T-cell (primary cell): ENCODE measurements around the gene MCM8. TPM values are rescaled to one million over a fixed set of nuclear protein-coding genes. Genes with fewer than 3 reads are reported as not detected.

Experiments used
- ATAC-seq, 4 experiments: fragments of 200-7000 bp in 3 of 4; fragments of 150-1000 bp in 1 of 4; cut with Tn5 transposase; replicated peaks in 1 of 4; 1 replicate in 3 of 4; 2 replicates in 1 of 4; pipeline ENCODE4 v1.10.0; 2021; ENCODE audit warnings: moderate library complexity in 3 of 4, mild to moderate bottlenecking in 2 of 4, moderate number of reproducible peaks in 1 of 4
- CTCF ChIA-PET, 2 donors: fragments of 300-600 bp; sonication (Branson Sonifier 250); formaldehyde crosslinking; loops; one replicate each; lab custom pipeline; 2022; ENCODE audit warnings: antibody characterized with exemption in 2 of 2; lab: Charles Lee
- POLR2A ChIA-PET, 2 donors: fragments of 300-600 bp; sonication (Branson Sonifier 250); formaldehyde crosslinking; loops; one replicate each; lab custom pipeline; 2022; ENCODE audit warnings: antibody characterized with exemption in 2 of 2; lab: Charles Lee
- DNase-seq, 35 experiments: peaks; one replicate each; pipeline versions ENCODE4 v3.0.0 to v3.0.0-alpha.2; 2013 to 2023
- H3K27ac ChIP-seq: one replicate; pipeline ENCODE4 v1.5.1; 2013; ENCODE audit warnings: low read length
- H3K27me3 ChIP-seq, 2 experiments: replicated peaks in 1 of 2; 1 replicate in 1 of 2; 2 replicates in 1 of 2; pipeline versions ENCODE4 v1.6.1 to v1.7.0; 2013; ENCODE audit warnings: low read length in 1 of 2, mixed read lengths in 1 of 2; ENCODE audit not compliant: control insufficient read depth in 2 of 2, insufficient read depth in 2 of 2; ENCODE audit errors: extremely low read depth in 1 of 2
- H3K36me3 ChIP-seq, 2 donors: 1 replicate in 1 of 2; 2 replicates in 1 of 2; pipeline versions ENCODE4 v1.6.1 to v1.7.0; 2013; ENCODE audit warnings: low read length in 1 of 2; ENCODE audit not compliant: control insufficient read depth in 2 of 2, insufficient read depth in 1 of 2; ENCODE audit errors: extremely low read depth in 1 of 2
- H3K4me1 ChIP-seq, 2 experiments: 1 replicate in 1 of 2; 2 replicates in 1 of 2; pipeline versions ENCODE4 v1.6.1 to v1.7.0; 2013; ENCODE audit warnings: low read length in 2 of 2, mixed read lengths in 1 of 2; ENCODE audit not compliant: insufficient read depth in 2 of 2, control insufficient read depth in 1 of 2; ENCODE audit errors: extremely low read depth in 1 of 2
- H3K4me3 ChIP-seq, 2 donors: 1 replicate in 1 of 2; 2 replicates in 1 of 2; pipeline versions ENCODE4 v1.5.1 to v1.7.0; 2013; ENCODE audit warnings: mild to moderate bottlenecking in 2 of 2, low read length in 1 of 2, moderate library complexity in 1 of 2; ENCODE audit not compliant: control insufficient read depth in 1 of 2; ENCODE audit errors: extremely low read depth in 1 of 2
- H3K9me3 ChIP-seq: 2 replicates; pipeline ENCODE4 v1.7.0; 2013
- H3K27ac Mint-ChIP-seq, 2 donors: one replicate each; pipeline ENCODE4 v1.8.0; 2020 to 2021; ENCODE audit warnings: mild to moderate bottlenecking in 2 of 2, mixed read lengths in 2 of 2
- H3K27me3 Mint-ChIP-seq, 2 donors: one replicate each; pipeline ENCODE4 v1.8.0; 2021 to 2022; ENCODE audit warnings: mixed read lengths in 2 of 2
- H3K36me3 Mint-ChIP-seq: one replicate; pipeline ENCODE4 v1.8.0; 2021; ENCODE audit warnings: mixed read lengths
- H3K4me1 Mint-ChIP-seq, 3 donors: one replicate each; pipeline ENCODE4 v1.8.0; 2020 to 2022; ENCODE audit warnings: mixed read lengths in 3 of 3, mild to moderate bottlenecking in 1 of 3
- H3K4me3 Mint-ChIP-seq, 3 donors: one replicate each; pipeline ENCODE4 v1.8.0; 2020 to 2022; ENCODE audit warnings: mild to moderate bottlenecking in 3 of 3, mixed read lengths in 3 of 3, moderate library complexity in 3 of 3
- H3K9me3 Mint-ChIP-seq, 3 donors: one replicate each; pipeline ENCODE4 v1.8.0; 2020 to 2022; ENCODE audit warnings: mixed read lengths in 3 of 3
- WGBS: methylation state at CpG from one replicate; pipeline ENCODE4 v1.1.5; 2013; ENCODE audit warnings: missing lambda C conversion rate; ENCODE audit not compliant: insufficient coverage; 5-methylcytosine and 5-hydroxymethylcytosine counted together
- total RNA-seq, 35 experiments: library from RNA in 6 of 35; stranded (reverse) in 6 of 35; fragments of 120-200 nt in 1 of 35; gene quantifications; one replicate each; pipeline versions ENCODE4 v1.2.1 to v1.2.4 and lab custom pipeline; 2013 to 2026

The MCM8 gene
- total RNA-seq, 5 donors from 2014 or later (not counting 1 experiment from before 2014, with no cell fraction given), result 4.4 to 8.3 (median 7.3) TPM

DNA sequence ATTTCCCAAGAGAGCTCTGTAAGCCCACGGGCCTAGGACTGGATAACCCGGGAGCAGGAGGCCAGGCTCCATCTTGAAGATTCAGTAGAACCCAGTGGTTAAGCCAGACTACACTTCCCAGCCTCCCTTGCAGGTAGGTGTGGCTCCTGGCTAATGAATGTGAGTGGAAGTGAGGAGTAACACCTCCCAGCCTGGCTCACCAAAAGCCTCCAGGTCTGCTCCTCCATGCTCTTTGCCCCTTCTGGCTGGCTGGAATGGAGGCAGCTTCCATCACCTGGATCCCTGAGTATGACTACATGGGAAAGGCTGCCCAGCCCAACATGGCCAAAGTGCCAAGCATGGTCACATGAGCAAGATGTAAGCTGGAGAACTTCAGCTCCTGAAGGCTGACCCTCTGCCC, 93.7 kb downstream of the MCM8 start:
- no CpG with 5 or more reads among the region's 2 CpGs for WGBS
- H3K4me1 Mint-ChIP-seq, result no peaks in the 10 kb centered on the region
- Histone ChIP-seq H3K36me3 (peaks cover 11 to 21% of the 10 kb centered on the region in 2 donors), H3K27ac (no peak overlapping the region), H3K4me1 (no peaks in the 10 kb centered on the region), H3K27me3 (no peaks in the 10 kb centered on the region), H3K4me3 (no peak overlapping the region), H3K9me3 (no peaks in the 10 kb centered on the region)
- CTCF ChIA-PET, result interaction anchor here in 1 of 2 donors (0.5 kb wide), 1 partner anchor 514 kb away, joined by 3 read pairs; no protein-coding TSS in a partner anchor
- POLR2A ChIA-PET, result no interaction called here
- no peaks in the 10 kb centered on the region for H3K9me3 Mint-ChIP-seq
- H3K27me3 Mint-ChIP-seq, result no peaks in the 10 kb centered on the region
- ATAC-seq (no peak), DNase-seq (no peak)
- H3K4me3 Mint-ChIP-seq, result no peak overlapping the region
- H3K36me3 Mint-ChIP-seq, result peaks cover 32% of the 10 kb centered on the region
- no peak overlapping the region for H3K27ac Mint-ChIP-seq

GRCh38 chr20:6045566-6045965, 95.1 kb downstream of the MCM8 start:
- no peak for DNase-seq
- H3K4me3 Mint-ChIP-seq, result no peak overlapping the region
- H3K4me1 Mint-ChIP-seq, result no peaks in the 10 kb centered on the region
- Histone ChIP-seq H3K36me3 (peaks cover 10% of the 10 kb centered on the region in 2 donors), H3K4me3 (no peak overlapping the region), H3K27ac (no peak overlapping the region), H3K9me3 (no peaks in the 10 kb centered on the region), H3K4me1 (no peaks in the 10 kb centered on the region), H3K27me3 (peaks cover under 1% of the 10 kb centered on the region in 2 experiments)
- peaks cover 4% of the 10 kb centered on the region in 2 donors for H3K27me3 Mint-ChIP-seq
- H3K27ac Mint-ChIP-seq, result no peak overlapping the region
- ChIA-PET POLR2A (interaction anchor here in 1 of 2 donors (0.6 kb wide), 1 partner anchor 18 kb away, joined by 4 read pairs; no protein-coding TSS in a partner anchor), CTCF (no interaction called here)
- ATAC-seq, result no peak
- H3K36me3 Mint-ChIP-seq, result peaks cover 19% of the 10 kb centered on the region
- H3K9me3 Mint-ChIP-seq, result no peaks in the 10 kb centered on the region

- ChIA-PET CTCF (no interaction called here), POLR2A (interaction anchor here in 1 of 2 donors (0.6 kb wide), 1 partner anchor 144 kb away, joined by 6 read pairs; no protein-coding TSS in a partner anchor)
- H3K4me3 Mint-ChIP-seq, result no peak overlapping the region
- no peaks in the 10 kb centered on the region for H3K4me1 Mint-ChIP-seq
- peaks cover 10 to 12% of the 10 kb centered on the region in 2 donors for H3K27me3 Mint-ChIP-seq
- no peaks in the 10 kb centered on the region for H3K9me3 Mint-ChIP-seq
- Histone ChIP-seq H3K36me3 (peaks cover 1 to 6% of the 10 kb centered on the region in 2 donors), H3K4me1 (no peaks in the 10 kb centered on the region), H3K4me3 (no peak overlapping the region), H3K9me3 (no peaks in the 10 kb centered on the region), H3K27ac (no peak overlapping the region), H3K27me3 (peaks cover 6 to 7% of the 10 kb centered on the region in 2 experiments)
- H3K27ac Mint-ChIP-seq, result no peak overlapping the region
- ATAC-seq, result no peak
- DNase-seq, result no peak
- peaks cover 15% of the 10 kb centered on the region for H3K36me3 Mint-ChIP-seq
- 50% methylated on average over 1 of the region's 1 CpG for WGBS
Measured at GRCh38 chr20:6046432-6046831, 96.0 kb downstream of the MCM8 start.

- H3K36me3 Mint-ChIP-seq, result peaks cover 4% of the 10 kb centered on the region
- WGBS, result 100% methylated on average over 1 of the region's 3 CpGs
- H3K27me3 Mint-ChIP-seq, result peaks cover 19 to 22% of the 10 kb centered on the region in 2 donors
- H3K4me3 ChIP-seq, result no peak overlapping the region
- DNase-seq, result no peak
- no peaks in the 10 kb centered on the region for H3K9me3 ChIP-seq
- H3K27ac ChIP-seq, result no peak overlapping the region
- no peaks in the 10 kb centered on the region for H3K9me3 Mint-ChIP-seq
- peaks cover 9 to 20% of the 10 kb centered on the region in 2 experiments for H3K27me3 ChIP-seq
- no peak overlapping the region for H3K27ac Mint-ChIP-seq
- peaks cover 5 to 11% (median 6%) of the 10 kb centered on the region in 3 donors for H3K4me1 Mint-ChIP-seq
- H3K4me1 ChIP-seq, result peaks cover 0 to 6% of the 10 kb centered on the region in 2 experiments
- CTCF ChIA-PET, result interaction anchor here in 1 of 2 donors (0.5 kb wide), 1 partner anchor 512 kb away, joined by 4 read pairs; no protein-coding TSS in a partner anchor
- ATAC-seq, result no peak
- POLR2A ChIA-PET, result no interaction called here
- H3K4me3 Mint-ChIP-seq, result no peak overlapping the region
- H3K36me3 ChIP-seq, result no peaks in the 10 kb centered on the region
Measured at GRCh38 chr20:6048391-6048790, 97.9 kb downstream of the MCM8 start.

Other genes starting within 250 kb of the MCM8 start
- 10 to 100 TPM; 10.0 to 15.8 (median 14.2) TPM for gene SHLD1, start 200.3 kb upstream of the MCM8 start, total RNA-seq
- gene CHGB, start 39.1 kb upstream of the MCM8 start, total RNA-seq, result under 1 TPM in 3 of 5 donors, not detected in 2; 0.09 to 0.41 (median 0.13) TPM
- gene TRMT6, start 119 bp upstream of the MCM8 start, total RNA-seq, result 10 to 100 TPM in 3 of 5 donors, 1 to 10 TPM in 2; 9.4 to 14.6 (median 13.6) TPM
- 10 to 100 TPM; 16.6 to 24.2 (median 18.4) TPM for gene CRLS1, start 55.5 kb downstream of the MCM8 start, total RNA-seq
- gene LRRN4, start 103.4 kb downstream of the MCM8 start, total RNA-seq, result under 1 TPM in 2 of 5 donors, not detected in 3; 0.09 TPM
- under 1 TPM in 2 of 5 donors, not detected in 3; 0.20 to 0.22 TPM for gene FERMT1, start 172.4 kb downstream of the MCM8 start, total RNA-seq